Thoracic aorta (tissue), 2 donors: ENCODE measurements around the gene HDAC4. TPM values are rescaled to one million over a fixed set of nuclear protein-coding genes. Genes with fewer than 3 reads are reported as not detected.

Experiments used
- ATAC-seq: fragments of 150-250 bp; one replicate; pipeline ENCODE4 v1.8.0; 2017; ENCODE audit warnings: low read depth; ENCODE audit not compliant: insufficient number of reproducible peaks, low FRiP score
- DNase-seq: peaks from one replicate; pipeline ENCODE4 v3.0.0-alpha.2; 2020; ENCODE audit warnings: low spot score
- H3K27ac ChIP-seq, 2 donors: fragments of 200-600 bp; sonication (generic); 1 replicate in 1 of 2; 2 replicates in 1 of 2; pipeline ENCODE4 v1.5.1; 2016; ENCODE audit warnings: mild to moderate bottlenecking in 2 of 2, moderate library complexity in 2 of 2
- H3K27me3 ChIP-seq: fragments of 200-600 bp; sonication (generic); replicated peaks from 2 replicates; pipeline ENCODE4 v1.6.0; 2016; ENCODE audit warnings: mild to moderate bottlenecking; ENCODE audit not compliant: insufficient read depth
- H3K36me3 ChIP-seq: fragments of 200-600 bp; sonication (generic); one replicate; pipeline ENCODE4 v1.5.1; 2016
- H3K4me1 ChIP-seq, 2 donors: fragments of 200-600 bp; sonication (generic); 1 replicate in 1 of 2; 2 replicates in 1 of 2; pipeline versions ENCODE4 v1.5.1 to v1.6.0; 2016; ENCODE audit warnings: low read depth in 2 of 2, mild to moderate bottlenecking in 1 of 2; ENCODE audit not compliant: control insufficient read depth in 1 of 2
- H3K4me3 ChIP-seq: fragments of 200-600 bp; sonication (generic); 2 replicates; pipeline ENCODE4 v1.5.1; 2016; ENCODE audit warnings: mild to moderate bottlenecking
- H3K9me3 ChIP-seq: fragments of 200-600 bp; sonication (generic); 2 replicates; pipeline ENCODE4 v1.5.1; 2016
- total RNA-seq, 2 donors: library from RNA; depleted of rRNA; stranded (reverse); fragments of >200 nt; gene quantifications; one replicate each; pipeline versions ENCODE4 v1.1.0 to v1.2.3, GENCODE V29; 2016
- TF ChIP-seq, protein P1 (sequence below): fragments of 200-600 bp; sonication (generic); IDR thresholded peaks from one replicate; pipeline ENCODE4 v1.5.1; 2019; ENCODE audit warnings: antibody characterized with exemption

HDAC4 gene
- total RNA-seq, 2 donors from 2014 or later, result 79.2 to 163 TPM

DNA sequence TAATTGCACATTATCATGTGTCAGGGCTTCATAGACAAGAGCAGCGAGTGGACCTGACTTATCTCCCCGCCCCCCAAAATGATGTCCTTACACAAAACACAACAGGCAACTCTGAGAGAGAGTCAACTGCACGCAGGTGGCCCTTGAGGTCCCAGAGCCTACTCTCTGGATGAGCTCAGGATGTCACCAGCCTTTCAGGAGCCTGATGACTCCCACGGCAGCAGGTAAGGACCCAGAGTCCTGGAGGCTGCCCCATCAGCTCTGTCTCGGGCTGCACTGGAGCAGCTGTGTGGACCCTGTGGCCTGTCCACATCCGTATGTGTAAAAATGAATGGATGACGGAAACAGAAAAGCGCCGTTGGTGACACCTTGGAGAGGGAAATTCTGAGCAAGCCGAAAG is 130.9 kb downstream of the HDAC4 start:
- H3K9me3 ChIP-seq, result no peaks in the 10 kb centered on the region
- DNase-seq (no peak), ATAC-seq (no peak)
- H3K4me3 ChIP-seq, result no peak overlapping the region
- H3K4me1 ChIP-seq, result peaks cover 31 to 48% of the 10 kb centered on the region in 2 donors
- H3K36me3 ChIP-seq, result no peaks in the 10 kb centered on the region
- TF ChIP-seq, protein P1, sequence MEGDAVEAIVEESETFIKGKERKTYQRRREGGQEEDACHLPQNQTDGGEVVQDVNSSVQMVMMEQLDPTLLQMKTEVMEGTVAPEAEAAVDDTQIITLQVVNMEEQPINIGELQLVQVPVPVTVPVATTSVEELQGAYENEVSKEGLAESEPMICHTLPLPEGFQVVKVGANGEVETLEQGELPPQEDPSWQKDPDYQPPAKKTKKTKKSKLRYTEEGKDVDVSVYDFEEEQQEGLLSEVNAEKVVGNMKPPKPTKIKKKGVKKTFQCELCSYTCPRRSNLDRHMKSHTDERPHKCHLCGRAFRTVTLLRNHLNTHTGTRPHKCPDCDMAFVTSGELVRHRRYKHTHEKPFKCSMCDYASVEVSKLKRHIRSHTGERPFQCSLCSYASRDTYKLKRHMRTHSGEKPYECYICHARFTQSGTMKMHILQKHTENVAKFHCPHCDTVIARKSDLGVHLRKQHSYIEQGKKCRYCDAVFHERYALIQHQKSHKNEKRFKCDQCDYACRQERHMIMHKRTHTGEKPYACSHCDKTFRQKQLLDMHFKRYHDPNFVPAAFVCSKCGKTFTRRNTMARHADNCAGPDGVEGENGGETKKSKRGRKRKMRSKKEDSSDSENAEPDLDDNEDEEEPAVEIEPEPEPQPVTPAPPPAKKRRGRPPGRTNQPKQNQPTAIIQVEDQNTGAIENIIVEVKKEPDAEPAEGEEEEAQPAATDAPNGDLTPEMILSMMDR, result no peak
- H3K27me3 ChIP-seq, result no peaks in the 10 kb centered on the region
- no peak overlapping the region for H3K27ac ChIP-seq

DNA sequence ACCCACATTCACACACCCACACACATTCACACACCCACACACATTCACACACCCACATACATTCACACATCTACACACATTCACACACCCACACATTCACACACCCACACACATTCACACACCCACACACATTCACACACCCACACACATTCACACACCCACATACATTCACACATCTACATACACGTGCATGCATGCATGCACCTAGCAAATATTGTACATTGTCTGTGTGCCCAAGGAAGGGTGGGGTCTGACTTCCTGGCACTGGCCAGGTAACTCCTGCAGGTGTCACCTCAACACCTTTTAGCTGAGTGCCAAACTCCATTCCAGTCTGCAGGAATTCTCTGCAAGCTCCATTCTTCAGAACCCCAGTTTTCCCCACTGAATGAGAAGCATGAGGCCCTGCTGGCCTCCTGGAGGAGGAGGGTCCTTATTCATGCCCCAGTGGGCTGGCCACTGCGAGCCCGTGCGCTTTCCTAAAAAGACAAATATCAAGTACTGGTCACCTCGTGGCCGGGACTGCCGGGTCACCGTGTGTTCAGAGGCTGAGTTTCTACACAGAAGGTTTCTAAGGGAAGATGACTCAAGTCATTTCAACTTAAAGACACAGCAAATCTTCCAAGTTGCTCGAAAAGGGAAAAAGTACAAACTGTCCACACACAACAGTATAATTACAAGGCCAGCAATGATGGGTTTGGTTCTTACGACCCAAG is 131.5 kb downstream of the HDAC4 start:
- TF ChIP-seq, protein P1, result no peak
- H3K27ac ChIP-seq, result no peak overlapping the region
- no peak overlapping the region for H3K4me3 ChIP-seq
- no peaks in the 10 kb centered on the region for H3K9me3 ChIP-seq
- ATAC-seq, result no peak
- H3K4me1 ChIP-seq, result peaks cover 31 to 48% of the 10 kb centered on the region in 2 donors
- no peaks in the 10 kb centered on the region for H3K27me3 ChIP-seq
- no peaks in the 10 kb centered on the region for H3K36me3 ChIP-seq
- no peak for DNase-seq

DNA sequence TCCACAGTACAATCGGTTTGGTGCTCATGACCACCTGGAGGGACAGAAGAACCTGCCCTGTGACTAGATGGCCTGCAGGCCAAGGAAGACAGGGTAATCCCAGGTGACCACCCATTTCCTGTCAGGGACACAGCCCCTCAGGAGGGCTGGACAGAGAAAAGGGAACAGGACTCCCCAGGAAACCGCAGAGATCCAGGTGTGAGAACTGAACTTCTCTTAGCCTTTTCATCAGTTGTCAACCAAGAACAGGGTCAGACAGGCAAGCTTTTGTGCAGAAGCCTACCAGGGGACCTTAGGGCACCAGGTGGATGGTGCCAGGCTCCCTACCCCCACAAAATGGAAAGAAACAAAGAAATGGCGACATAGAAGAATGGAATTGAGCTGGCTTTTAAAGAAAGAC is 132.3 kb downstream of the HDAC4 start:
- Histone ChIP-seq H3K9me3 (no peaks in the 10 kb centered on the region), H3K4me3 (no peak overlapping the region), H3K4me1 (peaks cover 33 to 54% of the 10 kb centered on the region in 2 donors), H3K27ac (peak overlapping the region; percentile 86 to 89), H3K27me3 (no peaks in the 10 kb centered on the region), H3K36me3 (no peaks in the 10 kb centered on the region)
- DNase-seq (no peak), ATAC-seq (no peak)
- TF ChIP-seq, protein P1, result no peak

DNA sequence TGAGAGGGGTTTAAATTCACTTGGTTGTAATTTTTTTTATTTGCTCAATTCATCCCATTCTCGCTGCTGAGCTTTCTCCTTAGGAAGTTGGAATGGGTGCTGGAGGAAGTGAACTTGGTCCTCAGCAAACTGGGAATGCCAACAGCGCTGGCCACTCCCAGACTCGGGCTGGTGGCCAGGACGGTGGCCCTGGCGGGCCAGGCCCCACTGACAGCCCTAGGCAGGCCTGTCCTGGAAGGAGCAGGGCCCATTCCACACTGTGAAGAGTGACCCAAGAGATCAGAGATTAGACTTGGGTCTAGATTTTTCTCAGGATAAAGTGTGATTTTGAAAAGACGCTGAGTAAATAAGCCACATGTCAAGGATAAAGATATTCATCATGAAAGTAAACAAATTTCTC is 132.7 kb downstream of the HDAC4 start:
- no peaks in the 10 kb centered on the region for H3K36me3 ChIP-seq
- DNase-seq (no peak), ATAC-seq (no peak)
- H3K9me3 ChIP-seq, result no peaks in the 10 kb centered on the region
- peaks cover 33 to 54% of the 10 kb centered on the region in 2 donors for H3K4me1 ChIP-seq
- H3K27me3 ChIP-seq, result no peaks in the 10 kb centered on the region
- H3K27ac ChIP-seq, result peak overlapping the region; percentile 86 to 89
- TF ChIP-seq, protein P1, result no peak
- peak overlapping the region; percentile 53 for H3K4me3 ChIP-seq

DNA sequence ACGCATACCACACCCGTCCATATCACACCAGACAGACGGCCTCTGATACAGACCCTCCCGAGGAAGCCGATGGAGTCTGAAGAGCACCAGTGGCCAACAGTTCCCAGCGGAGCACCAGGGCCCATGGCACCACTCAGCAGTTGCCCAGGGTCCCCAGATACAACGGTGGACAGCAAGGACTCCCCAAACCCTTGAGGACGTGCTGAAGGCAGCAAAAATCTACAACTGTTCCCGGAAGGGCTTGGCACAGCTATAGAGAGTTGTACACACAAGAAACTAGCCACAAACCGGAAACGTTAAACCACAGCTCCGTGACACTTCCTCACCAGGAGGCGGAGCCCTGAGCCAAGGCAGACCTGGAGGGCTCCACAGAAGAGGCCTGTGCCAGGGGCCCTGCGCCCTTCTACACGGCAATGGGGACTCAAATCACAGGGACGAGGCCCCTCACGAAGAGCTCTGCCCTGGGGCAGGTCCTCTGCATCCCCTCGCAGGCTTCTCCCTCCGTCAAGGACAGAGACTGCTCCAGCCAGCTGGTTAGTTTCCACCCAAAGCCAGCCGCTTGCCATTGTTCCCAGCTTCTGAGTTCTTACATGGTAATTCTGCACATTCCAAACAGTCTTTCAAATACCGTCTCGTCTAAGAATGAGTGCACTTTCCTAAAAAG is 133.4 kb downstream of the HDAC4 start:
- DNase-seq (no peak), ATAC-seq (peak; percentile 48)
- H3K36me3 ChIP-seq, result no peaks in the 10 kb centered on the region
- H3K27ac ChIP-seq, result peak overlapping the region; percentile 86 to 89
- no peaks in the 10 kb centered on the region for H3K27me3 ChIP-seq
- TF ChIP-seq, protein P1, result no peak
- H3K9me3 ChIP-seq, result no peaks in the 10 kb centered on the region
- peaks cover 33 to 54% of the 10 kb centered on the region in 2 donors for H3K4me1 ChIP-seq
- H3K4me3 ChIP-seq, result peak overlapping the region; percentile 53
